ENCODE results near the gene FBRSL1.
"Not testable (repeated sequence)": the region's sequence is repeated elsewhere in the genome, so short reads cannot be mapped to it uniquely, and the experiment has no call there.

Gene FBRSL1

DNA sequence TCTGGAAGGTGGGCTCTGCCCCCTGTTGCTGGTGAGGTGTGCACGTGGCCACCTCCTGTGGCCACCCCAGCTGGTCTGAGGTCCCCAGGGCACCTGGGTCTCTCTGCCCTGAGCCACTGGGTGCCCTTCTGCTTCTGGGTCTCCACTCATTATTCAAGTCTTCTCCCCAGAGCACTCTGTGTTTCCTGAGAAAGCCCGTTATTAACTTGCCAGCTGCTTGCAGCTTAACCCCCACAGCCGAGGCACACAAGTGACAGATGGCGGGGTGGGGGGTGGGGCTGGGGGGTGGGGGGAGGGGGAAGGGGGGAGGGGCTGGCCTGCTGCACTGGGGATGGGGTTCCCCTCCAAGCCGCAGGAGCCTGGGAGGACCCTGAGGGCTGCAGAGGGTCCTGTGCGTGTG lies 40.5 kb downstream of the FBRSL1 start:
- Histone ChIP-seq H3K27me3 (ENCODE audit: control insufficient read depth, insufficient read depth, low read length) (peaks cover 41% of the 10 kb centered on the region), H3K4me3 (ENCODE audit: low read length) (no peak overlapping the region), H3K27ac (ENCODE audit: low read length) (no peak overlapping the region), H3K9me3 (ENCODE audit: control insufficient read depth, low read depth, low read length) (peaks cover 35% of the 10 kb centered on the region), H3K9ac (ENCODE audit: low read length) (no peak overlapping the region), H3K4me1 (ENCODE audit: control insufficient read depth, low read depth, low read length) (peaks cover 4% of the 10 kb centered on the region), H3K36me3 (ENCODE audit: control insufficient read depth, low read depth, low read length) (no peaks in the 10 kb centered on the region)

DNA sequence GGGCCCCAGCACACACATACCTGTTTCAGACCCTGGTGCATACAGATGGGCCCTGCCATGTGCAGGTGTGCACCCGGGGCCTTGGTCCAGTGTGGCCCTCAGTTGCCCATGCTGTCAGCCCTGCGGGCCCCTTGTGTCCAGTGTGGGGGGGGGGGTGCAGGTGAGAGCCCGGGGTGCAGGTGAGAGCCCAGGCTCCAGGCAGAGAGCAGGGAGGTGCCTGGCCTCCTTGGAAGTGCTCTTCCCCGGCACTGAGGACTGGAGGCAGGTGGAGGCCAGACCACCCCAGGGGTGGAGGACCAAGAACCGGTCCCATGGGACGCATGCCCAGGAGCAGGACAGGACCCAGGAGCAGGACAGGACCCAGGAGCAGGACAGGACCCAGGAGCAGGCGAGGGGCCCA lies 40.9 kb downstream of the FBRSL1 start:
- H3K36me3 ChIP-seq (ENCODE audit: control insufficient read depth, low read depth, low read length): no peaks in the 10 kb centered on the region
- peaks cover 39% of the 10 kb centered on the region for H3K9me3 ChIP-seq (ENCODE audit: control insufficient read depth, low read depth, low read length)
- peaks cover 3% of the 10 kb centered on the region for H3K4me1 ChIP-seq (ENCODE audit: control insufficient read depth, low read depth, low read length)
- no peak overlapping the region for H3K9ac ChIP-seq (ENCODE audit: low read length)
- H3K4me3 ChIP-seq (ENCODE audit: low read length): no peak overlapping the region
- peaks cover 44% of the 10 kb centered on the region for H3K27me3 ChIP-seq (ENCODE audit: control insufficient read depth, insufficient read depth, low read length)
- no peak overlapping the region for H3K27ac ChIP-seq (ENCODE audit: low read length)

DNA sequence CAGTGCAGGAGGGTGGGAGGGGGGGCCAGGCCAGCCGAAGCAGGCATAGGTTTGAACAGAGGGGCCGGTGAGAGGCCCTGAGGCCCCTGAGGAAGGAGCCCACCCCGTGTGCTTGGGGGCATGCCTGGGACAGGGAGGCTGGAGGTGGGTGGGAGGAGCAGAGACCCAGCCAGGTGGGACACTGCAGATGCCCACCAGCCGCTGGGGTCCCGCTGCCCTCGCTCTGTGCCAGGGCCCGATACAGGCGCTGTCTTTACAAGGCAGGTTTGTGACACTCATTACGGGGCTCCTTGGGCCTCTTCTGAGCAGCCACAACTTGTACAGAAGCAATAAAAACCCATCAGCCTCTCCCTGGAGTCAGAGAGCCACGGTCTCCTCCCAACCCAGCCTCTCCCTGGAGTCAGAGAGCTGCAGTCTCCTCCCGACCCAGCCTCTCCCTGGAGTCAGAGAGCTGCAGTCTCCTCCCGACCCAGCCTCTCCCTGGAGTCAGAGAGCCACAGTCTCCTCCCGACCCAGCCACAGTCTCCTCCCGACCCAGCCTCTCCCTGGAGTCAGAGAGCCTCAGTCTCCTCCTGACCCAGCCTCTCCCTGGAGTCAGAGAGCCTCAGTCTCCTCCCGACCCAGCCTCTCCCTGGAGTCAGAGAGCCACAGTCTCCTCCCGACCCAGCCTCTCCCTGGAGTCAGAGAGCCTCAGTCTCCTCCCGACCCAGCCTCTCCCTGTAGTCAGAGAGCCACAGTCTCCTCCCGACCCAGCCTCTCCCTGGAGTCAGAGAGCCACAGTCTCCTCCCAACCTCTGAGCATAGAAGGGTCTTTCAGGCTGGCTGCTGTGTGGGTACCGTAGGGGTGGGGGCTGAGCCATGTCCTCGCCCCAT lies 43.0 kb downstream of the FBRSL1 start:
- H3K4me3 ChIP-seq (ENCODE audit: low read length); H3K36me3 ChIP-seq (ENCODE audit: control insufficient read depth, low read depth, low read length); H3K27ac ChIP-seq (ENCODE audit: low read length); H3K9ac ChIP-seq (ENCODE audit: low read length); H3K4me1 ChIP-seq (ENCODE audit: control insufficient read depth, low read depth, low read length): not testable (repeated sequence)
- Histone ChIP-seq H3K27me3 (ENCODE audit: control insufficient read depth, insufficient read depth, low read length) (peaks cover 61% of the 10 kb centered on the region), H3K9me3 (ENCODE audit: control insufficient read depth, low read depth, low read length) (peaks cover 46% of the 10 kb centered on the region)

DNA sequence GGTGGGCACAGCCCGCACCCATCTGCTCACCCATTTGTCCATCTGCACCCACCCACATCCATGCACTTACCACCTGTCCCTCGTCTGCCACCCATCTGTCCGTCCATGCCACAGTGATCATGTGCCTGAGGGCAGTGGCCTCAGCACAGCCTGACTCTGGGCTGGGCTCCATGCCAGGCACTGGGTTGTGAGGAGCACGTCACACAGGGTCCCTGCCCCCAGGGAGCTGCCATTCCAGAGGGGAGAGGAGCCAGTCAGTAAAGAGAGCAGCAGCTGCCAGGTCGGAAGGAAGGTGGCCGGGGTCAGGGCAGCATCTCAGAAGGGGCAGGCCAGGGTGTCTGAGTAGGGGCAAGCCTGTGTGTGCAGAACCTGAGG lies 43.6 kb downstream of the FBRSL1 start:
- Histone ChIP-seq H3K36me3 (ENCODE audit: control insufficient read depth, low read depth, low read length) (no peaks in the 10 kb centered on the region), H3K27ac (ENCODE audit: low read length) (no peak overlapping the region), H3K9ac (ENCODE audit: low read length) (no peak overlapping the region), H3K9me3 (ENCODE audit: control insufficient read depth, low read depth, low read length) (peaks cover 46% of the 10 kb centered on the region), H3K4me1 (ENCODE audit: control insufficient read depth, low read depth, low read length) (no peaks in the 10 kb centered on the region), H3K4me3 (ENCODE audit: low read length) (no peak overlapping the region), H3K27me3 (ENCODE audit: control insufficient read depth, insufficient read depth, low read length) (peaks cover 62% of the 10 kb centered on the region)

DNA sequence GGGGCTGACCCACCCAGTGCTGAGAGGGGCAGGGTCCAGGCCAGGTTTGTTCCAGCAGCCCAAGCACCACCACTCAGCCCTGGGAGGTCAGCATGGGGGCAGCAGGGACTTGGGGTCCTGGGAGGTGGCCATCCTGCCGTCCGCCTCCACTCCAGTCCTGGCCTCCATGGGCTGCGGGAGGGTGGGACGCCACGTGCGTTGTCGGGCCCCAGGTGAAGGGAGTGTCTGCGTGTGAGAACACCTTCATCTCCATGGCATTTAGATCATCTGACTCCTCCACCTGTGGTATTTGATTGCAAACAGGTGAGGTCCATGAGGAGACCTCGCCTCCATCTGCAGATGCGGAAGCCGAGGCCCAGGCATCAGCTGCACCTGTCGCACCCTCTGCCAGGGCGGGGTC lies 44.1 kb downstream of the FBRSL1 start:
- Histone ChIP-seq H3K27me3 (ENCODE audit: control insufficient read depth, insufficient read depth, low read length) (peaks cover 62% of the 10 kb centered on the region), H3K27ac (ENCODE audit: low read length) (no peak overlapping the region), H3K36me3 (ENCODE audit: control insufficient read depth, low read depth, low read length) (no peaks in the 10 kb centered on the region), H3K9ac (ENCODE audit: low read length) (no peak overlapping the region), H3K4me1 (ENCODE audit: control insufficient read depth, low read depth, low read length) (no peaks in the 10 kb centered on the region), H3K4me3 (ENCODE audit: low read length) (no peak overlapping the region), H3K9me3 (ENCODE audit: control insufficient read depth, low read depth, low read length) (peaks cover 46% of the 10 kb centered on the region)

DNA sequence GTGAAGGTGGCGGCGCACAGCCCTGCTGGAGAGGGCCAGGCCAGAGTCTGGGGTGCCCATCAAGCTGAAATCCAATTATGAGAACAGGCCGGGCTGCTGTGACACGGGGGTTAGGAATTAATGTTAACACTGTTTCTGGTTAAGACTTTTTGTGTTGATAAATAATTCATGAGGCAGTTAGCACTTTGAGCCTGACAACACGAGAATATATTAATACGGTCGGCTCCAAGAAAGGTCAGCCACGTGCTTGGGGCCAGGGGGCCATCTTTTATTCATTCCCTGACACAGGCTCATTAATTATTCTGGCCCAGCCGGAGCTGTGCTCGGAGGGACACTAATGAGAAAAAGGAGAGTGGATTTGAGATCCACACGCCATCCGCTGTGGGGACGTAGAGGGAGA lies 45.1 kb downstream of the FBRSL1 start:
- H3K27me3 ChIP-seq (ENCODE audit: control insufficient read depth, insufficient read depth, low read length): peaks cover 53% of the 10 kb centered on the region
- no peaks in the 10 kb centered on the region for H3K36me3 ChIP-seq (ENCODE audit: control insufficient read depth, low read depth, low read length)
- H3K4me1 ChIP-seq (ENCODE audit: control insufficient read depth, low read depth, low read length): no peaks in the 10 kb centered on the region
- no peak overlapping the region for H3K27ac ChIP-seq (ENCODE audit: low read length)
- no peak overlapping the region for H3K4me3 ChIP-seq (ENCODE audit: low read length)
- no peak overlapping the region for H3K9ac ChIP-seq (ENCODE audit: low read length)
- H3K9me3 ChIP-seq (ENCODE audit: control insufficient read depth, low read depth, low read length): peaks cover 46% of the 10 kb centered on the region

DNA sequence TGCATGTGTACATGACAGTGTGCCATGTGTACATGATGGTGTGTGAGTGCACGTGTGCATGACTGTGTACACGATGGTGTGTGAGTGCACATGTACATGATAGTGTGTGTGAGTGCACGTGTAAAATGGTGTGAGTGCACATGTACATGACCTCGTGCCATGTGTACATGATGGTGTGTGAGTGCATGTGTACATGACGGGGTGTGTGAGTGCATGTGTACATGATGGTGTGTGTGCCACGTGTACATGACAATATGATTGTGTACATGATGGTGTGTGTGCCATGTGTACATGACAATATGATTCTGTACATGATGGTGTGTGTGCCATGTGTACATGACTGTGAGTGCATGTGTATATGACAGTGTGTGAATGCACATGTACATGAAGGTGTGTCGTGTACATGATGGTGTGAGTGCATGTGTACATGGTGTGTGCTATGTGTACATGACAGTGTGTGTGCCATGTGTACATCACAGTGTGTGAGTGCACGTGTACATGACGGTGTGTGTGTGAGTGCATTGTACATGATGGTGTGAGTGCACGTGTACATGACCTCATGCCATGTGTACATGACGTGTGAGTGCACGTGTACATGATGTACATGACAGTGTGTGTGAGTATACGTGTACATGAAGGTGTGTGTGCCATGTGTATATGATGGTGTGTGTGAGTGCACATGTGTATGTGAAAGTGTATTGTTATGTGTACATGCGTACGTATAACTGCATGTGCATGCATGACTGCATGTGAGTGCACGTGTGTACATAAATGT lies 46.3 kb downstream of the FBRSL1 start:
- peaks cover 44% of the 10 kb centered on the region for H3K9me3 ChIP-seq (ENCODE audit: control insufficient read depth, low read depth, low read length)
- no peak overlapping the region for H3K4me3 ChIP-seq (ENCODE audit: low read length)
- no peak overlapping the region for H3K27ac ChIP-seq (ENCODE audit: low read length)

DNA sequence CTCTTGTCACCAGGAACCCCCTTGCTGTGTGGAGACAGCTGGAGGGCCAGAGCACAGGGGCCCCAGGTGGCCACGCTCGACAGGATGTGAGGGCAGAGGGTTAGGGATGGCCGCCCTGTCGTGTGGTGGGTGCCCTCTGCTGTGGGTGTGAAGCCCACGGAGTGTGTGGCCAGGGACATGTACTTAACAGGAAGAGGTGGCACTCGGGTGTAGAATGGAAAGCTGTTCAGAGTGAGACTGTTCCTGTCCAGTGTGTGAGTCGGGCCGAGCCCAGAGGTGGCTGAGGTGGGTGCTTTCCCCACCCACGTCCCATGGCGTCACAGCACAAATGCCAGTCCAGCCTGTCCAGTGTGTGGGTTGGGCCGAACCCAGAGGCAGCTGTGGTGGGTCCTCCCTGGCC lies 47.1 kb downstream of the FBRSL1 start:
- no peaks in the 10 kb centered on the region for H3K36me3 ChIP-seq (ENCODE audit: control insufficient read depth, low read depth, low read length)
- H3K4me3 ChIP-seq (ENCODE audit: low read length): no peak overlapping the region
- H3K27me3 ChIP-seq (ENCODE audit: control insufficient read depth, insufficient read depth, low read length): peaks cover 62% of the 10 kb centered on the region
- no peaks in the 10 kb centered on the region for H3K4me1 ChIP-seq (ENCODE audit: control insufficient read depth, low read depth, low read length)
- H3K9ac ChIP-seq (ENCODE audit: low read length): no peak overlapping the region
- H3K27ac ChIP-seq (ENCODE audit: low read length): no peak overlapping the region
- H3K9me3 ChIP-seq (ENCODE audit: control insufficient read depth, low read depth, low read length): peaks cover 37% of the 10 kb centered on the region

More for the DNA sequence above, 46.3 kb downstream of the FBRSL1 start:
- H3K9ac ChIP-seq (ENCODE audit: low read length): no peak overlapping the region
- no peaks in the 10 kb centered on the region for H3K36me3 ChIP-seq (ENCODE audit: control insufficient read depth, low read depth, low read length)
- H3K4me1 ChIP-seq (ENCODE audit: control insufficient read depth, low read depth, low read length): no peaks in the 10 kb centered on the region
- H3K27me3 ChIP-seq (ENCODE audit: control insufficient read depth, insufficient read depth, low read length): peaks cover 58% of the 10 kb centered on the region

DNA sequence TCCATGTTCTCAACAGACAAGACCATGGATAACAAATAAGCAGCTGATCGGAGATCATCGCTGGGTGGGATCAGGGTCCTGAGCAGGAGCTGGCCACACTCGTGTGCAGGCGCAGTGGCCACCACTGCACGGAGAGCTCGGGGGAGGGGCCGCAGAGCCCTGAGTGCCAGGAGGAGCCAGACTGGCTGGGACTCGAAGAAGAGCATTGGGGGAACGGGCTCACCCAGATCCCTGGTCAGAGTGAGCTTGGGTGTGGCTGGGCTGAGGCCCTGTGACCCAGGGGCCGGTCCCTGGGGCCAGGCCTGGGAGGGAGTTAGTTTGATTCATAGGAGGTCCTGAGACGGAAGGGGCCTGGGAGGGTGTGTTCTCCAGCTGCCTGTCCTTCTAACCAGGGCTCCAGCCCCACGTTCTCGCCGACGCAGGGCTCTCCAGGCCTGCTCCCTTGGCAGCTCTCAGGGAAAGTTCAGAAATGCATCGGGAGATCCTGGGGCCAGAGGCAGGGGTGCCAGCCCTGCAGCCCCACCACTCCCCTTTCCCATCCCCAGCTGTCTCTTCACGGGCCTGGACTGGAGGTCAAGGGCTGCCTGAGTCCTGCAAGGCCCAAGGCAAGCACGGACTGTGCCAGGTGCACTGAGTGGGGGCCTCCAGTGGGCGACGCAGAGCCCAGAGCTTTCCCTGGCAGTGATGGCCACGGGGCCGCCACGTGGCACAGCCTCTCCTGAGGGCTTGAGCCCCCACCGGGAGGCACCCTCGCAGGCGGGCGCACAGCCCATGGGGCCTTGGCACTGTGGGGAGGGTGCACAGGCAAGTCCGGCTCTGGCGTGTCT lies 48.1 kb downstream of the FBRSL1 start:
- Histone ChIP-seq H3K9ac (ENCODE audit: low read length) (no peak overlapping the region), H3K9me3 (ENCODE audit: control insufficient read depth, low read depth, low read length) (peaks cover 30% of the 10 kb centered on the region), H3K27me3 (ENCODE audit: control insufficient read depth, insufficient read depth, low read length) (peaks cover 72% of the 10 kb centered on the region), H3K36me3 (ENCODE audit: control insufficient read depth, low read depth, low read length) (no peaks in the 10 kb centered on the region), H3K4me1 (ENCODE audit: control insufficient read depth, low read depth, low read length) (no peaks in the 10 kb centered on the region), H3K4me3 (ENCODE audit: low read length) (no peak overlapping the region), H3K27ac (ENCODE audit: low read length) (no peak overlapping the region)

DNA sequence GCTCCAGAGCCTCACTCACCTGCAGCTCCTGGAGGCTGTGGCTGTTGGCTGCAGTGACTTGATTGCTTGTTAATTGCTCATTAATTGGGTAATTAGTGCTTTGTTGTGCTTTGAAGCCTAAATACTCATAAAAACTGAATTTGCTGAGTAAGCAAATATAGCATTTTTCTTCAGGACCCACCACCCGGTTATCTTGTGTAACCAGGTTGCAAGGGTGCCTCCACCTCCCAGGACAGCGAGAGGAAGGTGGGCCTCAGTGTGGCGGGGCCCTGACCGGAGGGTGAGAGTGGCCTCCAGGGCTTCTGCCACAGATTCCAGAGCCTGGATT lies 48.7 kb downstream of the FBRSL1 start:
- Histone ChIP-seq H3K36me3 (ENCODE audit: control insufficient read depth, low read depth, low read length) (no peaks in the 10 kb centered on the region), H3K27me3 (ENCODE audit: control insufficient read depth, insufficient read depth, low read length) (peaks cover 78% of the 10 kb centered on the region), H3K27ac (ENCODE audit: low read length) (no peak overlapping the region), H3K9me3 (ENCODE audit: control insufficient read depth, low read depth, low read length) (peaks cover 24% of the 10 kb centered on the region), H3K4me1 (ENCODE audit: control insufficient read depth, low read depth, low read length) (no peaks in the 10 kb centered on the region), H3K9ac (ENCODE audit: low read length) (no peak overlapping the region), H3K4me3 (ENCODE audit: low read length) (no peak overlapping the region)

DNA sequence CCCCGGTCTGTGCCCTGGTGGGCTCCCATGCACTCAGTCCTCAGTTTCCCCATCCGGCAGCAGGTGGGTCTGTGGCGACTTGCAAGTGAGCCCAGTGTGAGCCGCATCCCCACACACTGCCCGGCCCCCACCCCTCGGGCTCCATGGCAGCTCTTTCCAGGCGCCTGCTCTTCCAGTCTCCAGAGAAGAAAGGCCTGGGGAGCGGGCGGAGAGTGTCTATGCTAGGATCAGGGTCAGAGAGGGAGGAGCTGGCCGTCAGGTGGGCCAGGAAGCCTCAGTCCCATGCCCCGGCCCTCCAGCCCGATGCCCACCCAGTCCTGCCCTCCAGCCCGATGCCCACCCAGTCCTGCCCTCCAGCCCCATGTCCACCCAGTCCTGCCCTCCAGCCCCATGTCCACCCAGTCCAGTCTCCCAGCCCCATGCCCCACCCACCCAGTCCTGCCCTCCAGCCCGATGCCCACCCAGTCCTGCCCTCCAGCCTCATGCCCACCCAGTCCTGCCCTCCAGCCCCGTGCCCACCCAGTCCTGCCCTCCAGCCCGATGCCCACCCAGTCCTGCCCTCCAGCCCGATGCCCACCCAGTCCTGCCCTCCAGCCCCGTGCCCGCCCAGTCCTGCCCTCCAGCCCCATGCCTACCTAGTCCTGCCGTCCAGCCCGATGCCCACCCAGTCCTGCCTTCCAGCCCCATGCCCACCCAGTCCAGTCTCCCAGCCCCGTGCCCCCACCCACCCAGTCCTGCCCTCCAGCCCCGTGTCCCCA lies 49.2 kb downstream of the FBRSL1 start:
- H3K9ac ChIP-seq (ENCODE audit: low read length): no peak overlapping the region

More for the DNA sequence above, 49.2 kb downstream of the FBRSL1 start:
- Histone ChIP-seq H3K27me3 (ENCODE audit: control insufficient read depth, insufficient read depth, low read length) (peaks cover 84% of the 10 kb centered on the region), H3K4me3 (ENCODE audit: low read length) (no peak overlapping the region), H3K9me3 (ENCODE audit: control insufficient read depth, low read depth, low read length) (peaks cover 19% of the 10 kb centered on the region), H3K4me1 (ENCODE audit: control insufficient read depth, low read depth, low read length) (no peaks in the 10 kb centered on the region), H3K36me3 (ENCODE audit: control insufficient read depth, low read depth, low read length) (no peaks in the 10 kb centered on the region), H3K27ac (ENCODE audit: low read length) (no peak overlapping the region)
